GM23248 (cell line): ENCODE results near the gene YES1.

Experiments
- EZH2 ChIP-seq: fragments of 200-600 bp; sonication (generic); IDR thresholded peaks from 2 replicates; pipeline ENCODE4 v1.6.1; 2018; ENCODE audit warnings: antibody characterized with exemption, mild to moderate bottlenecking; ENCODE audit not compliant: insufficient read depth, poor library complexity, severe bottlenecking
- EZH2phosphoT487 ChIP-seq: fragments of 200-600 bp; sonication (generic); IDR thresholded peaks from 2 replicates; pipeline ENCODE4 v1.6.1; 2018; ENCODE audit warnings: antibody characterized with exemption, moderate library complexity, mild to moderate bottlenecking, low read depth; ENCODE audit not compliant: insufficient read depth

DNA sequence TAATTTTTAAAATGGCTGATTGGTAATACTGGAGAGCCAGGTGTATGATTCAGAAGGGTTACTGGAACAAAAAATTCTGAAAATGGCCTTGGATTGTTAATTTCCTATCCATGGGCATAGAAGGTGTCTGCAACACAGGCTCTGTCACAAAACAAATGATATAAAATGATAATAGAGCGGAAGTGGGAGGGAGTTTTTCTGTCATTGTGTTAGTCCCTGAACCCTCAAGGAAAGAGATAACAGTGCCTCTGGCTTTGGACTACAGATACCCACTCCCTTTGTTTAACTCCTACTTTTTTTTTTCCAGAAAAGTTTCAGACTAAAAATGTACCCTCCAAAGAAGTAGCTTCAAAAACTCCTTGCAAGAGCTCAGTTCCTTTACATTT lies 28.0 kb upstream of the YES1 start:
- no peak for TF ChIP-seq EZH2
- no peak for TF ChIP-seq EZH2phosphoT487
